HG03469 (cell line): ENCODE measurements around the gene TP53BP2.
"Not testable (repeated sequence)": the region's sequence is repeated elsewhere in the genome, so short reads cannot be mapped to it uniquely, and the experiment has no call there.

Experiments used
- ATAC-seq: cut with Tn5 transposase; IDR thresholded peaks from one replicate; pipeline ENCODE4 v1.9.1; 2021; ENCODE audit warnings: mild to moderate bottlenecking, moderate library complexity, moderate number of reproducible peaks; ENCODE audit not compliant: unreplicated experiment

The TP53BP2 gene

DNA sequence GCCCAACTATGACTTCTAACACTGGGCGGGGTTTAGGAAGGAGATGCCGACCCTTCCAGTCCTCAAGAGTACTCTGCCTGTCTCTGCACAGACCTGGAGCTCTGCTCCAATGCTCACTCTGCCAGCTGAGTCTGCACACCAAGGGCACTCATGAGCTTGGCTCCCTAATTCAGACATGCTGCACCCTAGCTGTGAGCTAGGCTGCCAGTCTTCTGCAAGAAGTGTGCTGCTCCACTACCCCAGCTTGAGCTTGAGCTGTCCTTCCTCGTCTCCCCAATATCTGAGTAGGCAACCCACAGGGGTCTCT is 13.2 kb downstream of the TP53BP2 start:
- no peak for ATAC-seq

- ATAC-seq = no peak
Observed at GRCh38 chr1:223831755-223832636, 13.8 kb downstream of the TP53BP2 start.

DNA sequence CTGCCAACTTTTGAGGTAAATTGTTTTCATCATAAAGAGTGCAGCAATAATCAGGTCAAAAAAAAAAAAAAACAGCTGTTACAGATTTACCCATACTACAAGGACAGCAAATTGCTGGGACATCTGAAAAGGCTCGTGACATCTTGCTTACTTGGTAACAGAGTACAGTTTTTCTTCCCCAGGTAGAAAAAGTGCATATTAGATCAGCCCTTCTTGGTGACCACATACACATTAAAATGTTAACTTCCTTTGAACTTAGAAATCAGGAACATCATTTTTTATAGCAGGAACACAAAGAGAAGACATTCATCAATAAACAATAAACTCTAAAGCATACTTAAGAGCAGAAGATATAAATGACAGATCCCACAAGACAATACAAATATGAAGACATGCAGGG is 16.1 kb downstream of the TP53BP2 start:
- ATAC-seq = no peak

GRCh38 chr1:223828162-223828848 is 17.4 kb downstream of the TP53BP2 start:
- ATAC-seq = no peak

GRCh38 chr1:223827193-223827663 is 18.5 kb downstream of the TP53BP2 start:
- no peak for ATAC-seq

DNA sequence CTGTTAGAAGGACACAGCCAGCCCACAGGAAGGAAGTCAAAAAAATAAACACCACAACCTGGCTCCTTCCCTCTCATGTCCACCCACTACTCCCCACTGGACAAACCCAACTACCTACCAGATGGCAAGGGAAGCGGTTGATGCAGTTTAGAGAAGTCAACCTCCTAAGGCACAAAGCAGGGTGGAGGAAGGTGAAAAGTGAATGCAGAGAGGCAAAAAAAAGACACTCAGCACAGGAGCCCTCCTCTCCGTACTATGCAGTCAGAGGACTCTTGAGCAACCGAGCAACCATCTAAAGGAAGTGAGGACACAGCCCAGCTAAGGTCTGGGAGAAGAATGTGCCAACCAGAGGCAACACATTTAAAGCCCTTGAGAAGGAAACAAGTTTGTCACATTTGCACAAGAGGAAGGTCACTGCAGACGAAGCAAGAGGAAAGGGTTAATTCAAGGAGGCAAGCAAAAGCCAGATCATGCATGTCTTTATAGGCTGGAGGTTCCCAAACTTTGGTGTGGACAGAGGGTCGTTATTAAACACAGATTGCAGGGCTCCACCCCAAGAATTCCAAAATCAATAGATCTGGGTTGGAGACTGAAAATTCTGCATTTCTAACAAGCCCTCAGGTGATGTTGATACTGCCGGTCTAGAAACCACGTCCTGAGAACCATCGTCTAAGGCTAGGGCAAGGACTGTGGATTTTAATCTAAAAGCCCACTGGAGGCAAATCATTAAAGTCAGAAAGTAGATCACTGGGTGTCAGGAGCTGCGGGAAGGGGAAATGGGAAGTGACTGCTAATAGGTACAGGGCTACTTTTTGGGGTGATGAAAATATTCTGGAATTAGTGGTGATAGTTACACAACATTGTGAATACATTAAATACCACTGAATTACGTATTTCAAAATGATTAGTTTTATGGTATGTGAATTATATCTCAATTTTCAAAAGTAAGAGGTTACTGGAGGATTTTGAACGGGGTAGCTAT is 19.7 kb downstream of the TP53BP2 start:
- ATAC-seq = no peak

GRCh38 chr1:223824712-223825111 is 21.0 kb downstream of the TP53BP2 start:
- no peak for ATAC-seq

DNA sequence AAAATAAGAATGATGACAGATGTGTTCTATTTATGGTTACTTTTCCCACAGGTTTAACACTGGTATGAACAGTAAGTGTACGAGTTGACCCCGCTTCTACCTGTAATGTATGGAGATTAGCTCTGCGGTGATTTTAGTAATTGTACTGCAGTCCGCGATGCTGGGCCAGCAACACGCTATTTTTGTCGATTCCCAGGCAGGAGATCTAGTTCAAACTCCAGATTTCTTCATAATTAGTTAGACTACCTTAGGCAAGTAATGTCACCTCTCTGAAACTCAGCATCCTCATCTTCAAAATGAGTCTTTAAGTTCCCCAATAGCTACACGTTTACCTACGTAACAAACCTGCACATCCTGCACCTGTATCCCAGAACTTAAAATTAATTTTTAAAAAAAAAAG is 21.5 kb downstream of the TP53BP2 start:
- no peak for ATAC-seq

GRCh38 chr1:223820971-223821370 is 24.8 kb downstream of the TP53BP2 start:
- no peak for ATAC-seq

- ATAC-seq = no peak
Observed at GRCh38 chr1:223820515-223820858, 25.3 kb downstream of the TP53BP2 start.

GRCh38 chr1:223819730-223820514 is 25.8 kb downstream of the TP53BP2 start:
- ATAC-seq = no peak

DNA sequence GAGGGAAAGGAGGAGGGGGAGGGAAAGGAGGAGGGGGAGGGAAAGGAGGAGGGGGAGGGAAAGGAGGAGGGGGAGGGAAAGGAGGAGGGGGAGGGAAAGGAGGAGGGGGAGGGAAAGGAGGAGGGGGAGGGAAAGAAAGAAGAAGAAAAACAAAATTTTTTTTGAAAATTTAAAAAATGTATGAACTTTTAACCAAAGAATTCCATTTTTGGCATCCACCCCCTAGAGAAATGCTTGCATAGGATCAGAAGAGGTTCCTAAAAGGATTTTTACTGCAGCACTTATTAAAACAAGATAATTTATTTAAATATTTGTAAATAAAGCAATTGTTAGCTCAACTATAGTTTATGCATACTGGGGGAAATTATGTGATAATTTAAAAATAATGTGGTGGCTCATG is 28.5 kb downstream of the TP53BP2 start:
- ATAC-seq = not testable (repeated sequence)

DNA sequence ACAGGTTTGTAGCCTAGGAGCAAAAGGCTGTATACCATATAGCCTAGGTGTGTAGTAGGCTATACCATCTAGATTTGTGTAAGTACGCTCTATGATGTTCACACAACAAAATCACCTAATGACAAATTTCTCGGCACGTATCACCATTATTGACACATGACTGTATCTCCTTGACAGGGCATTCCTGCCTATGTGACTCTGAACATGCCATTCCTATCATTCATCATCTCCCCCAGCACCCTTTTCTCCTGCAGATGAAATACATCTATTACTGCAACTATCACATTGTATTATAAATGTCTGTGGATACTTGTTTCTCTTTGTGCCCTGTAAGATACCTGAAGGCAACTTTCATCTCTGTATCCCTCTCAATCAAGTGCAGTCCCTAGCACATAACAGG is 29.9 kb downstream of the TP53BP2 start:
- no peak for ATAC-seq

GRCh38 chr1:223815020-223815853 is 30.5 kb downstream of the TP53BP2 start:
- no peak for ATAC-seq

- no peak for ATAC-seq
Observed at GRCh38 chr1:223813645-223814044, 32.1 kb downstream of the TP53BP2 start.

- ATAC-seq = no peak
Observed at GRCh38 chr1:223811634-223812101, 34.1 kb downstream of the TP53BP2 start.

GRCh38 chr1:223810586-223810985 is 35.2 kb downstream of the TP53BP2 start:
- no peak for ATAC-seq

- not testable (repeated sequence) for ATAC-seq
Observed at GRCh38 chr1:223809905-223810304, 35.8 kb downstream of the TP53BP2 start.

GRCh38 chr1:223803211-223803610 is 42.5 kb downstream of the TP53BP2 start:
- ATAC-seq = no peak
